Putamen (tissue), 1 donor: ENCODE results near the gene EXOSC3.
"Not testable (repeated sequence)": the region's sequence is repeated elsewhere in the genome, so short reads cannot be mapped to it uniquely, and the experiment has no call there.

Experiments used
- DNase-seq: peaks from one replicate; pipeline ENCODE4 v3.0.0-alpha.2; 2016; ENCODE audit warnings: low spot score

EXOSC3 gene

DNA sequence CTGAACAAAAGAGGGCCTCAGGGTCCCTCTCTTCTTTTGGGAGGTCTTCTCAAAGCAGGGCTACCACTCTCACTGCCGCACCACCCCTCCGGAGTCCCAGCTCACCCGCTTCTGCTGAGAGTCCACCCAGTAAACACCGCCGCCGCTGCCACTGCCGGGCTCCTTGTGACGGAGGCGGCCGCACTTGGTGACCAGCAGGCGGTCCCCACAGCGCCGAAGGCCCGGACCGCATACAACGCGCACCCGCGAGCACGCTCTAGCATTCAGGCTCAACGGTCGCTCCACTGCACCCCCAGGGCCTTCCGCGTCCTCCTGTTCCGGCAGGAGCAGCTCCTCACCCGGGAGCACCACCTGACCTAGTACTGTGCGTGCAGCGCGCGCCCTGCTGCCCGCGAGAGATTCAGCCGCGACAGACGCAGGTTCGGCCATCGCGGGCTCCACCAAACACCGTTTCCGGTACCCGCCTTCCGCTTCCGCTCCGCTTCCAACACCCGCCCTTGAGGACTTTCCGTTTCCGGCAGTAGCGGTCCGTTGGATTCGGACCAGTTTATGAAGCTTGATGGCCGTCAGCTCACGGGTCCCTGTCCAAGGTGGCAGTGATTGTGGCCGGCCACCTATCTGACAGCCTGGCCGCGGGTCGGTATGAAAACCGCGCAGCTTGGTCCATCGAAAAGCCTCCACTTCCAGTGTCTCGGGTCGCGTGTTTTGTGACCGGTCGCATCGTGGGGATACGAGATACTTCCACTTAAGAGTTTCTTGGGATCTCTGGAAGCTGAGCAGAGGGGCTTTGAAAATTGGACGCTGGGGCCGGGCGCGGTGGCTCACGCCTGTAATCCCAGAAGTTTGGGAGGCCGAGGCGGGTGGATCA, at the start of gene EXOSC3:
TSS of gene EXOSC3 (minus strand) at position 449 of the 868 bp plus-strand sequence. CDS start at position 429, 20 bp downstream.
- peak; percentile 87 for DNase-seq

DNA sequence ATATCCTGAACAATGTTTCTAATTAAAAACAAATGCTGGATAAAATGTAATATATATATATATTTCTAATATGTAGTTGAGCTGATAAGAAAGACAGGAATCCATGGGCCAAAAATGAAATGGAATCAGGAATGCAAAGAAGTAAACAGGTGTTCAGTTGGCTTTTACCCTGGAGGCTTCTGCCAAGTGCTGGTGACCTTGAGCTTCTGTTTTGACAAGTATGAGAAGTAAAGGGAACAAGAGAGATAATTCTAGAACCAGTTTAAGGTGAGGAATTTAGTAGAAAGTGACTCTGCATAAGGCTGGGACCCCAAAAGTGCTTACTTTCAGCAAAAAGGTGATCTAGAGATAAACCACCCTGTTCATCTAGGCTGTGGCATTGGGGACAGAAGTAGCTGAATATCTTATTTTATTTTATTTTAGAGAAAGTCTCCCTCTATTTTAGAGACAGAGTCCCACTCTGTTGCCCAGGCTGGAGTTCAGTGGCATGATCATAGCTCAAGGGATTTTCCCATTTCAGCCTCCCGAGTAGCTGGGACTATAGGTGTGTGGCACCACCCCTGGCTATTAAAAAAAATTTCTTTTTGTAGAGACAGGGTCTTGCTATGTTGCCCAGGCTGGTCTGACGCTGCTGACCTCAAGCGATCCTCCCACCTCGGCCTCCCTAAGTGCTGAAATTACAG, 42.8 kb upstream of the EXOSC3 start:
- DNase-seq = no peak

DNA sequence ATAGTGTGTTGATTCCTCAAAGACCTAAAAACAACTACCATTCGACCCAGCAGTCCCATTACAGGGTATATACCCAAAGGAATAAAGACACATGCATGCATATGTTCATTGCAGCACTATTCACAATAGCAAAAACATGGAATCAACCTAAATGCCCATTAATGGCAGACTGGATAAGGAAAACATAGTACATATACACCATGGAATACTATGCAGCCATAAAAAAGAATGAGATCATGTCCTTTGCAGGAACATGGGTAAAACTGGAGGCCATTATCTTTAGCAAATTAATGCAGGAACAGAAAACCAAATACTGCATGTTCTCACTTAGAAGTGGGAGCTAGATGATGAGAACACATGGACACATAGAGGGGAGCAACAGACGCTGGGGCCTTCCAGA, 40.3 kb upstream of the EXOSC3 start:
- DNase-seq = not testable (repeated sequence)

DNA sequence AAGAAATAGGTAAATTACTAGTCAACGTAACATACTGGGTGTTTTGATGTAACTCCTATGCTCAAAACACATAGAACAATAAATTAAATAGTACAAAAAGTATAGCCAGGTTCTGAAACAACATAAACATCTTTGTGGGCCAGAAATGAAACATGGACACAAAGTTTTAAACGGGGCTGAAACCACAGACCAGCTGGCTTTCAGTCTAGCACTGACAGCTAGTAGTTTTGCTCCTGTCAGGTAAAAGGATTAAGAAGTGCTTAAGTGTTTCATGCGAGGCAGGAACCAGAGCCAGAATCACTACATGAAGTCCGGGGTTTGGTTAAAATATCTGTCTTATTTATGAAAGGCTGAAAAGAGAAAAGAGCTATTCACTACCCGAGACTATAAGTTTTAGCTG, 35.3 kb upstream of the EXOSC3 start:
- no peak for DNase-seq

DNA sequence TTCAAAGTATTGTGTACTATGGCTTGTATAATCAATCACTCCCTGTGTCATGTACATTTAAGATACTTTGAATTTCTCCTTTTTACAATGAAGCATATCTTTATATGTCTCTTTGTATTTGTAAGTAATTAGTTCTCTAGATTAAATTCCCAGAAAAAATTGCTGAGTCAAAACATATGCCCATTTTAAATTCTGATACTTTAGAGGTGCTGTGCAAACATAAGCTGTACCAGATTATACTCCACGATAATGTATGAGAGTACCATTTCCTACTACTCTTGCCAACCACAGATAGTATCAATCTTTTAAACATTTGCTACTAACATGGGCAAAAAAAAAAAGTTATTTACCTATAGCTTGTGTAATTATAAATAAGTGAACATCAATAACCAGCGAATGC, 34.0 kb upstream of the EXOSC3 start:
- no peak for DNase-seq

DNA sequence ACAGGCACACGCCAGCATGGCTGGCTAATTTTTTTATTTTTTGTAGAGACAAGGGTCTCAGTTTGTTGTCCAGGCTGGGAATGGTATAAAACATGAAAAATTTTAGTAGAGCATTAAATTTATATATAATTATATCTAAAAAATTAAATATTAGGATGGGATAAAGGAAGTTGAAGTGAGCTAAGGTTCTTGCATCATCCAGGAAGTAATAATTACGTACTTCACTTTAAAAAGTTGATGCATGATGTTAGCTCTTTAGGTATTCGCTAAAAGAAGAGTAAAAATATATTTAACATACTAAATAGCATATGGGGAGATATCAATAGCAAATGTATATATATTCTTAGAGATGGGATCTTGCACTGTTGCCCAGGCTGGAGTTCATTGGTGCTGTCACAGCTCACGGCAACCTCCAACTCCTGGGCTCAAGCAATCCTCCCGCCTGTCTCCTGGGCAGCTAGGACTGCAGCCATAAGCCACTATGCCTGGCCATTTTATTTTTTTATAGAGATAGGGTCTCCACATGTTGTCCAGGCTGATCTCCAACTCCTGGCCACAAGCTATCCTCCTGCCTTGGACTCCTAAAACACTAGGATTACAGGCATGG, 28.0 kb upstream of the EXOSC3 start:
- DNase-seq = no peak

DNA sequence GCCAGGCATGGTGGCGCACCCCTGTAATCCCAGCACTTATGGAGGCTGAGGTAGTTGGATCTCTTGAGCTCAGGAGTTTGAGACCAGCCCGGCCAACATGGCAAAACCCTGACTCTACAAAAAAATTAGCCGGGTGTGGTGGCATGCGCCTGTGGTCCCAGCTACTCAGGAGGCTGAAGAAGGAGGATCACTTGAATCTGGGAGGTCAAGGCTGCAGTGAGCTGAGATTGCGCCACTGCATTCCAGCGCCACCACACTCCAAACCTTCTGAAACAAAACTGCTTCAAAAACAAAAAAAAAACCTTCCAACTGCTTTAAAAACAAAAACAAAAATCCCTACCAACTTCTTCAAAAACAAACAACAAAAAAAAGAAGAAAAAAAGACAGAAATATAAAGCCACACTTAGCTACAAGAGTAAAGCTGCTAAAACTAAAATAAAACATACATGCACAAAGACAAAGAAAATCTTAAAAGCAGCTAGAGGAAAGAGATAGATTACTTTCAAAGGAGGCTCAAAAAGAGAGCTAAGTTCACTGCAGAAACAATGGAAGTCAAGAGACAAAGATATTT, 27.1 kb upstream of the EXOSC3 start:
- DNase-seq = no peak

DNA sequence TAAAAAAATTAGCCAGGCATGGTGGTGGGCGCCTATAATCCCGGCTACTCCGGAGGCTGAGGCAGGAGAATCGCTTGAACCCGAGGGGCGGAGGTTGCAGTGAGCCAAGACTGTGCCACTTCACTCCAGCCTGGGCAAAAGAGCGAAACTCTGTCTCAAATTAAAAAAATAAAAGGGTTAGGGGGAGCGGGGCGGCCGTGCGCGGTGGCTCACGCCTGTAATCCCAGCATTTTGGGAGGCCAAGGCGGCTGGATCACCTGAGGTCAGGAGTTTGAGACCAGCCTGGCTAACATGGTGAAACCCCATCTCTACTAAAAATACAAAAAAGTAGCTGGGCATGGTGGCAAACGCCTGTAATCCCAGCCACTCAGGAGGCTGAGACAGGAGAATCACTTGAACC, 24.8 kb upstream of the EXOSC3 start:
- DNase-seq = not testable (repeated sequence)

DNA sequence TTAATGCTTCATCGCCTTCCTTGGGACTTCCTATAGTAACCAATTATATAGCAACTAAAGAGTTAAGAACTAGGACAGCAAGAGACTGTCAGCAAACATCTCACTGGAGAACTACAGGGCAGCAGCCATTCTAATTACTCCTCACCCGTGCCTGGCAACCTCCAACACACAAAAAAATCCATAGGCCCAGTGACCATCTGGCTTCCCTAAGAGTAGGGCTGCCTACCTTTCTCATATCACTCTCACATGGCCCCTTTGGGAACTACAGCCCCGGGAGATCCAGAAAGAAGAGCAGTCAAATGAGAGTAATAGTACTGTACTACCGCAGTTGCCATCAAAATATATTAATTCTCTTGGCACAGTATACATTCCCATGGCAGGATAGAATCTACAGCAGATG, 21.4 kb upstream of the EXOSC3 start:
- DNase-seq = no peak

DNA sequence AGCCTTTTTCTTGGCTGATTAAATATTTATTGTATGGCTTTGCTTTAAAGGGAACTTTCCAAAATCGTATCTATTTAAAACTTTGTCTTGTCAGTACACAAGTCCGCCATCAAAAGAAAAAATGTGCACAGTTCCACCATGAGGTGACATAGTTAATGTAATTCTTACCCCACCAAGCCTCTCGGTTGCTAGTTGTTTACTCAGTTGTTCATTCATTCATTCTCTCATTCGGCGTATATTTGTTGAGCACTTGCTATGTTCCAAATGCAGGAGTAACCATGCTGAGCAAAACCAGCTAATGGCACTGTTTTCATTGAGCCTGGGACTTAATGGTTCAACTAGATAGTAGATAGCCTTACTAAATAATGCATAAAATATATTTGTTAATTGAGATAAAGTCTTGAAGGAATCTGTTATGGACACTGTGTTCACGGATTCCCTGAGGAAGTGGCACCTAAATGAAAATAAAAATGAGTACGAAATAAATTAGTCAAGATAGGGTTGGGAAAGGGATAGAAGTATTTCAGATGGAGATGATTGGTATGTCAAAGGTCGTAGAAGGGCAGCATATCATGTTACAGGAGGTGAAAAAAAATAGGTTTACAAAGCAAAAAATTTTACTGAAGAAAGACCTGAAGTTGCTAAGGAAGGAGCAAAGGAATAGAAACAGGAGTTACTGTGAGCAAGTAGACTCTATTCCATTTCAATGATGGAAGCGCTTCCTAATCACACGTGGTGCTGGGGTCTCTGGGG, 17.3 kb upstream of the EXOSC3 start:
- no peak for DNase-seq

DNA sequence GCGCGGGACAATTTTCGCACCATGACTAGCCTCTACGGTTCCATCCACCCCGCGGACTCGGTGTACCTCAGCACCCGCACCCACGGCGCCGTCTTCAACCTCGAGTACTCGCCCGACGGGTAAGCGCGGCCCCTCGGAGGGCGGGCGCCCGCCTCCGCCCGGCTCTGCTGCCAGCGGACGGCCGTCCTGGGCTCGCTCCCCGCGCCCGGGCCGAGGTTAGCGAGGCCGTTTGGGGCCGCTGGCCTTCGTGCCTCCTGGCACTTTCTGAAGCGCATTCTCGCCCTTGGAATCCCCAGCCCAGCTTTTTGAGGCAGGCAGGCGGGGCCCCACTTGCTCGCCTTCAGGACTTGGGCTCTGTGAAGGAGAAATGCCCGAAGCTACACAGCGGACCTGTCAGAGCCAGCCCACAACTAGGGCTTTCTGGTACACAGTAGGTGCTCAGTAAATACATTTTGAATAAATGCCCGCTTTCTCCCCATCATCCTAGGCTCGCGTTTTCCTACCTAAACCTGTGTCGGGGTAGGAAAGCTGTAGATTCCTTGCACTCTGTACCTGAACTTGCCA, 16.5 kb upstream of the EXOSC3 start:
- DNase-seq = no peak

DNA sequence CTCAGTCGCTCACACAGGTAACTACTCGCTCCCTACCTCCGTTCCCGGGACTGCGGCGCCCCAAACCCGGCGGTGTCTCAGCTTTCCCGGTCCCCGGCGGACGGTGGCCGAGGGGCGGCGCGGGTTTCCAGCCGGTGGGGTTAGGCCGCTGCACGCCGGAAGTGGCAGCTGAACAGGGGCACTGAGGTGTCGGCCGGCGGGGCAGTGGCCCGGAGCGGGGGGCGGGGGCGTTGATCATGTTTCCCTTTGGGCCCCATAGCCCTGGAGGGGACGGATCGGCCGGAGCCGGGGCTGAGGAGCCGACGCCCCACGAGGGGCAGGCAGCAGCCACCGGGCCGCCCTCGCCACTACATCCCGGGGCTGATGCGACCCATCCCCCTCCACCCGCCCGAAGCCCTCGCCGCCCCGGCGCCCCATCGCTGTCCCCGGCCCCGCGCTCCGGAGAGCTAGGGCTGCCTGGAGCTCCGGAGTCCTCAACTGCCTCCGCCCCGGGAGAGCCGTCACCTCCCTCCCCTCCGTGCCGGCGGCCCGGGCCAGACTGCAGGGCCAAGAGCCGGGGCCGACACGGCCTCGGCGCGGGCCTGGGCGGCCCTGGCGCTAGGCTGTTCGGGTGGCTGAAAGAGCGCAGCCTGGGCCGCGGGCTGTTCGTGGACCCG, 15.9 kb upstream of the EXOSC3 start, which contains the start of gene DCAF10:
TSS of gene DCAF10 (plus strand) at position 167 of the 656 bp plus-strand sequence. CDS start at position 237, 70 bp downstream.
- DNase-seq = peak; percentile 73

DNA sequence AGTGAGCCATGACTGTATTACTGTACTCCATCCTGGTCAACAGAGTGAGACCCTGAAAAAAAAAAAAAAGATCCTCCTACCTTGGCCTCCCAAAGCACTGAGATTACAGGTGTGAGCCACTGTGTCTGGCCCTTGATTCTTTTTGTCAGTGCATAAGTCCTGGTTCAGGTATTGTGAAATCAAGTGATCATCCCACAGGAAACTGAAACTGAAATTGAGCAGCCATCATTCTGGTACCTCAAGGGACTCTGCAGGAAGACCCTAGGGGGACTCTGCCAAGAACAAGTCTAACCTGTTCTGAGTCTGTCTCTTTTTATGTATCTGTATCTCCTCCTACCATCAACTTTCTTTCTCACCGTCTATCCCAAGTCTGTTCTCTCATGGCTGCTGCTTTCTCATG, 13.8 kb upstream of the EXOSC3 start:
- no peak for DNase-seq

DNA sequence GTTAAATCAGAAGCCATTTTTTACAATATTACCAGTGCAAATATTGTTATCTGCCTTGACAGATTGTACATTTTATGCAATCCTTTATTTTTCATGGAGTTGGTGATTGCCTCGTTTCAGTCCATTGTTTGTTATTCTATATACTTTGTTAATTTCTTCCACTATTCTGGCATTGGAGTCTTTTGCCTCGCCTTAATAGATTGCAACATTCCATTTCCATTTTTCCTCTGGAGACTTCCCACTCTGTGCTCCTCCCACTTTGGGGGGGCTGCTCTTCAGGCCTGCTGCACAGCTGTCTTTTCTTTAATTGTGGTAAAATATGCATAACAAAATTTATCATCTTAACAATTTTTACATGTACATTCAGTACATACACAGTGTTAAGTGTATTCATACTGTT, 11.4 kb upstream of the EXOSC3 start:
- DNase-seq = no peak

DNA sequence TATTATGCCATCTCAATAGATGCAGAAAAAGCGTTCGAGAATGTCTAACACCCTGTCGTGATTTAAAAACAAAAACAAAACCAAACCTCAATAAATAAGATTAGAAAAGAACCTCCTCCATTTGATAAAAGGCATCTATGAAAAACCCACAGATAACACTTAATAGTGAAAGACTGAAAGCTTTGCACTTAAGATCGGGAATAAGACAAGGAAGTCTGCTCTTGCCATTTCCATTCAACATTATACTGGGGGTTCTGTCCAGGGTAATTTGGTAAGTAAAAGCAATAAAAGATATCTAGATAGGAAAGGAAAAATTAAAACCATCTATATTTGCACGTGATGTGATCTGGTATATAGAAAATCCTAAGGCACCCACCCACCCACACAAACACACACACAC, 7.3 kb upstream of the EXOSC3 start:
- DNase-seq = no peak

DNA sequence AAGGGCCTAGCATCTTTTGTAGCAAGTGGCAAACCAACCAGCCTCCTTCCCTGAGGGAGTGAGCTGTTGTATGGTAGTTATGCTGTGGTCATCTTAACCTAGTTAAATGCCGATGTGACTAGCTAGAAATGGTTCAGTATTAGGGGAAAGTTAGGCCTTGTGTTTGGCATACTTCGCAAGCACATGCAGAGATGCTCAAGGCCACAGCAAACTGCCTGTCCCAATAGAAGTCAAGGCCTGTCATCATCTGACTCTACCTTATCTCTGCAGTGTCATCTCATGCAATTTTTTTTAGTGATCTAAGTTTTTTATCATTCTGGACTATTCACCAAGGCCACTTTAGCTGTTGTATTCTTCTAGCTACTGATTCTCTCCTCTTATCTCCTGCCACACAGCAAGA, 5.2 kb upstream of the EXOSC3 start:
- DNase-seq = no peak

DNA sequence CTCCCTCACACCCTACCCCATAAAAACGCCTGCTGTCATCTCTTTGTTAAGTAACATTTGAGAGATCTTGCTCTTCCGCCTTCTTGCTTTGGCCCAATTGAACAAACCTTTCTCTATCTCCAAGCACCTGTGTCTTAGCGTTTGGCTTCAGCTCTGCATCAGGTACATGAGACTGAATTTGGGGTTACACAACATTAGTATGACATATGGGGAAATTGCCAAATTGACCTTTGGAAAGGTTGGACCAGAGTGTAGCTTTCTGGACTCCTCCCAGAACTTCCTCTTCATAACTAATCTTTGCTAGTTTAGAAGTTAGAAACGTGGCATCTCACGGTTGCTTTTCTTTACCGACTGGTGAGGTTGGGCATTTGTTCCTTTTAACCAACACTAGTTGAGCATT, 3.5 kb upstream of the EXOSC3 start:
- no peak for DNase-seq

DNA sequence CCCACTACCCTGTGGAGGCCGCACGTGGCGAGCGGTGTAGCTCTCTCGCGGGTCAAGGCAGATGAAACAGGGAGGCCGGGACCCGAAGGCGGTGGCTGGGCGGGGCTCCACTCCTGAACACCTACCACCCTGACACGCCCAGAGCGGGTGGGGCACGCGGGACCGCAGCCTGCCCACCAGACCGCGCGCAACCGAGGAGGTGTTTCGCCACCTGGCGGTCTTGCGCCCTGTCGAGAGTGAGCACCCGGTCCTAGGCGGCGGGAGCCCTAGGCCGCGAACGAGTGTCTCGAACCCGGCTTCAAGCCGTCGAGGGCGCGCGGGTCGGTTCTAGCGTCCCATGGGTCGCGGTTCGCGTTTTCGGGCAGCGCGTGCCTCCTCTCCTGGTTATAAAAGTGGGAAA, 2.2 kb upstream of the EXOSC3 start:
- DNase-seq = no peak

DNA sequence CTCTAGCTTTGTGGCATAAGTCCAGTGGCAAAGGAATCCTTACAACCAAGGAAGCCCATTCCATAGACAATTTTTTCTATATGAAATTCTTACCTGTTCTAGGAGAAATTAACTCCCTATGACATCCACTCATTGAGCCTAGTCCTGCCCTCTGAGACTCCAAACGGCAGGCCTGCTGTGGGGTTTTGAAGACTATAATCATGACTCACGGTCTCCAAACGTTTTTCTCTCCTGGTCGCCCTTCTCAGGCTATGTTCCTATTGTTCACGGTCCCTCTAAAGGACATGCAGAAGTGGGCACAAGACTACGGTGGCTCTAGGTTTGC, 611 bp downstream of the EXOSC3 start:
- no peak for DNase-seq

DNA sequence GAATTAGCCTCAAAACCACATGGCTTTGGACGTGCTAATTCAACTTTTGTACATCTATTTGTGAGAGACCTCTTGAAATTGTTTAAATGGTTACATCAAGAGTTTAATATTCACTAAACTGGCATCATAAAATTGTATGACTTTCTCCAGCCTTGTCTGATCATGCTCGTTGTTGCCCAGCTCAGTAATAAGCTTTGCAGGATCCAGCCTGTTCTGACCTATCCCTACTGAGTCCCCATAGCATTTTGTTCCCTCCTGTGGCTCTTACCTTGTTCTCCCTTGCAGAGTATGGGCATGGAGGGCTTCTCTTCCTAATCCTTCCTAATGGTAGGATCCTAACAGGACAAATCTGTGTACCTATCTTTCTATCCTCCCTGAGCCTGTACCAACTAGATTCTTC, 6.3 kb downstream of the EXOSC3 start:
- DNase-seq = no peak

DNA sequence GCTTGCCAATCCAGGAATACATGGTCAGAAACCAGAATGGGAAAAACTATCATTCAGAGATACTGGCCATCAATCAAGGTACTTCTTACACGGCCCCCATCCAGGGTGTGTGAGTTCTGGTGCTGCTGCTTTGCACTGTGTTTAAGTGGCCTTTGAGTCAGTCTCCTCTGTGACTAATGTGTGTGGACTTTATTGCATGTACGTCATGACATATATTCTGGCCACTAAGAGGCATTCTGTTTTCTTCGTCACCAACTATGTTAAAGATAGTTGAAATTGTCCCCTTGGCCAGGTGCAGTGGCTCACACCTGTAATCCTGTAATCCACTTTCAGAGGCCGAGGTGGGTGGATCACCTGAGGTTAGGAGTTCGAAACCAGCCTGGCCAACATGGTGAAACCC, 8.5 kb downstream of the EXOSC3 start:
- no peak for DNase-seq
